ENCODE results near the gene SPATA24. TPM values are rescaled to one million over a fixed set of nuclear protein-coding genes. Genes with fewer than 3 reads are reported as not detected.

SPATA24 gene
- total RNA-seq, 1 donor from 2014 or later, result 4.5 TPM

DNA sequence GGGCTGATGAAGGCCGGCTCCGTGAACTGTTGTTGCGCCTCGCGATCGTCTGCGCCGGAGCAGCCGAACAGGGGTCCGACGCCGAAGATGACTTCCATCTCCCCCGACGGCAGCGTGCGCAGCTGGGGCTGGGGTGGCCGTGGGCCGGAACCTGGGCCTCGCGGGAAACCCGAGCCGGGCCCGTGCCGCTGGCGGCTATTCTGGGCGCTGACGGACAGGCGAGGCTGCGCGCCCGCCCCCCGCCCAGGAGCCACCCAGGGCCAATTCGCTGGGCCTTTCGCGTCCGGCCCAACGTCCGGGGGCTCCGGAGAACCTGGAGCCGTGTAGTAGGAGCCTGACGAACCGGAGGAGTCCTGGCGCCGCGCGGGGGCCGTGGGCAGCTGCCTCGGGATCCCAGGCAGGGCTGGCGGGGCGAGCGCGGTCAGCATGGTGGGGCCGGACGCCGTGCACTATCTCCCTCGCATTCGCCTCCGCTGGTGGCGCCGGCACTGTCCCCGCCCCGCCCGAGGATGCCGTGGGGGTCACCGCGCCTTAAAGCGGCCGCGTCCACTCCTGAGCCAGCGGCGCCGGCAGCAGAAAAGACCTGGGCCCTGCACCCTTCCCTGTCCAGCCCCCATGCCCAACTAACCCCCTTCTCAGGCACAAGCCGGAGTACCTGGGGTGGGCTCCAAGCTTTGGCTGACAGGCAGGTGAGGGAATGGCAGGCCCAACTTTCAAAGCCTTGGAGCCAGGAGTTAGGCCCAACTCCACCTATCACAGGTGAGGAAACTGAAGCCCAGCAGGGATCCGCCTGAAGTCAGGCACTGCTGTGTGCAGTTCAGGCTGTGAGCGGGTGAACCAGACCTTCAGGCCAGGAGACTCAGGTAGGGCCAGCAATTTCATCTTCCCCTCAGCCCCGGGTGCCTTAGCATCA is 9.0 kb downstream of the SPATA24 start, which contains the start of gene PROB1:
TSS of gene PROB1 (minus strand) at position 451 of the 913 bp plus-strand sequence. CDS start at position 428, 23 bp downstream.
- H3K9me3 ChIP-seq, result no peaks in the 10 kb centered on the region
- DNase-seq (no peak), ATAC-seq (peak; percentile 7)
- peak within 1 kb of the TSS; percentile 58 for H3K4me3 ChIP-seq
- H3K27me3 ChIP-seq, result peaks cover 19% of the 10 kb centered on the region
- intact Hi-C loops (cut with DNase I), result no loop called here
- peaks cover 18% of the 10 kb centered on the region for H3K4me1 ChIP-seq
- TF ChIP-seq, protein P1, sequence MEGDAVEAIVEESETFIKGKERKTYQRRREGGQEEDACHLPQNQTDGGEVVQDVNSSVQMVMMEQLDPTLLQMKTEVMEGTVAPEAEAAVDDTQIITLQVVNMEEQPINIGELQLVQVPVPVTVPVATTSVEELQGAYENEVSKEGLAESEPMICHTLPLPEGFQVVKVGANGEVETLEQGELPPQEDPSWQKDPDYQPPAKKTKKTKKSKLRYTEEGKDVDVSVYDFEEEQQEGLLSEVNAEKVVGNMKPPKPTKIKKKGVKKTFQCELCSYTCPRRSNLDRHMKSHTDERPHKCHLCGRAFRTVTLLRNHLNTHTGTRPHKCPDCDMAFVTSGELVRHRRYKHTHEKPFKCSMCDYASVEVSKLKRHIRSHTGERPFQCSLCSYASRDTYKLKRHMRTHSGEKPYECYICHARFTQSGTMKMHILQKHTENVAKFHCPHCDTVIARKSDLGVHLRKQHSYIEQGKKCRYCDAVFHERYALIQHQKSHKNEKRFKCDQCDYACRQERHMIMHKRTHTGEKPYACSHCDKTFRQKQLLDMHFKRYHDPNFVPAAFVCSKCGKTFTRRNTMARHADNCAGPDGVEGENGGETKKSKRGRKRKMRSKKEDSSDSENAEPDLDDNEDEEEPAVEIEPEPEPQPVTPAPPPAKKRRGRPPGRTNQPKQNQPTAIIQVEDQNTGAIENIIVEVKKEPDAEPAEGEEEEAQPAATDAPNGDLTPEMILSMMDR (IDR thresholded peaks at IDR 0.05), result no peak
- H3K27ac ChIP-seq, result no peak within 1 kb of the TSS
- no peaks in the 10 kb centered on the region for H3K36me3 ChIP-seq

DNA sequence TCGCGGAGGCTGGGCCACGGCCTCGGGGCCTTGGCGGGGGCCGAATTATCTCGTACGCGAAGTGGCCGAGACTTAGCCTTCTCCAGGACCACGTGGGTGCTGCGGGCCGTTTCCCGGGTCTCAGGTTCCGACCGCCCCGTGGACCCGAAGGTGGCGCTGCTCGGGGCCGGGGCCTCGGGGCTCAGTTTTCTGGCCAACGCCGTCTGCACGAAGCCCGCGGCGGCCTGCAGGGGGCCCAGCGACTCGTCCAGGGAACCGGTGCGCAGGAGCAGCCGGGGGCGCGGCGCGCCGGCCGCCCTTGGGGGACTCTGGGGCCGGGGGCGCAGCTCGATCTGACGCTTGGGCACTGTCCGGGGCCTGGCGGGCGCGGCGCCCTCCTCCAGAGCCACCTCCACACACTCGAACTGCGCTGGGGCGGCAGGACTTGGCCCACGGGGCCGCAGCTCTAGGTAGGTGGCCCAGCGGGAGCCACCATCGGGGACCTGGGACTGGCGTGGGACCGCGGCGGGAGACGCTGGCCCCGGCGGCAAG is 9.7 kb downstream of the SPATA24 start:
- peak; percentile 18 for ATAC-seq
- Histone ChIP-seq H3K4me1 (peaks cover 18% of the 10 kb centered on the region), H3K27me3 (peaks cover 19% of the 10 kb centered on the region), H3K4me3 (peak overlapping the region; percentile 58), H3K27ac (no peak overlapping the region), H3K36me3 (no peaks in the 10 kb centered on the region), H3K9me3 (no peaks in the 10 kb centered on the region)
- peak; percentile 70 for DNase-seq
- TF ChIP-seq, protein P1 (IDR thresholded peaks at IDR 0.05), result peak; percentile 48
- intact Hi-C loops (cut with DNase I), result no loop called here

DNA sequence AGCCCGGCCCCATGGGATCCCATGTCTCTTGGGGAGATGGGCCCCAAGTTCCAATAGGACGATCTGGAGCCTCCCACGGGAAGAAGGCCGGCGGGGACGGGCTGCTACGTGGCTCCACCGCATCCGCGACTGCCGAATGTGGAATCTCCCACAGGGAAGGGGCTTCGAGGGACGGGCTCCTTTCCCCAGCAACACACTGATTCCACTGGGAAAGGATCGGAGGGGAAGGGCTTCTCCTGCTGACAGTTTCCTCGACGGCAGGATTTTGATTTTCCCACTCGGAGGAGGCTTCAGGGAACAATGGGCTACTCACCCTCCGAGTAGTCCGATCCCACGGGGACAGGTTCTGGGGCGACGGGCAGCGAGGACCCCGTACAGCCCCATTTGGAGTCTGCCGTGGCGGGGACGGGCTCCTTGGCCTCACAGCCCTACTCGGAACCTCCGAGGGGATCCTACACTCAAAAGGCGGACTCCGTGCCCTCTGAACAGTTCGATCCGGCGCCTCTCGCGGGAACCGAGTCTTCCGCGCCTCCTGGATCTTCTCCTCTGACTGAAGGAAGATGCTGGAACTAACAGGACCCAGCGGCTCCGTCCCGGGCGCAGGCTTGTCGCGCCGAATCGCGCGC is 10.3 kb downstream of the SPATA24 start:
- peaks cover 20% of the 10 kb centered on the region for H3K4me1 ChIP-seq
- TF ChIP-seq, protein P1 (IDR thresholded peaks at IDR 0.05), result no peak
- H3K27ac ChIP-seq, result no peak overlapping the region
- H3K36me3 ChIP-seq, result no peaks in the 10 kb centered on the region
- peak overlapping the region; percentile 58 for H3K4me3 ChIP-seq
- no peaks in the 10 kb centered on the region for H3K9me3 ChIP-seq
- H3K27me3 ChIP-seq, result peaks cover 19% of the 10 kb centered on the region
- DNase-seq (no peak), ATAC-seq (no peak)
- intact Hi-C loops (cut with DNase I), result no loop called here

DNA sequence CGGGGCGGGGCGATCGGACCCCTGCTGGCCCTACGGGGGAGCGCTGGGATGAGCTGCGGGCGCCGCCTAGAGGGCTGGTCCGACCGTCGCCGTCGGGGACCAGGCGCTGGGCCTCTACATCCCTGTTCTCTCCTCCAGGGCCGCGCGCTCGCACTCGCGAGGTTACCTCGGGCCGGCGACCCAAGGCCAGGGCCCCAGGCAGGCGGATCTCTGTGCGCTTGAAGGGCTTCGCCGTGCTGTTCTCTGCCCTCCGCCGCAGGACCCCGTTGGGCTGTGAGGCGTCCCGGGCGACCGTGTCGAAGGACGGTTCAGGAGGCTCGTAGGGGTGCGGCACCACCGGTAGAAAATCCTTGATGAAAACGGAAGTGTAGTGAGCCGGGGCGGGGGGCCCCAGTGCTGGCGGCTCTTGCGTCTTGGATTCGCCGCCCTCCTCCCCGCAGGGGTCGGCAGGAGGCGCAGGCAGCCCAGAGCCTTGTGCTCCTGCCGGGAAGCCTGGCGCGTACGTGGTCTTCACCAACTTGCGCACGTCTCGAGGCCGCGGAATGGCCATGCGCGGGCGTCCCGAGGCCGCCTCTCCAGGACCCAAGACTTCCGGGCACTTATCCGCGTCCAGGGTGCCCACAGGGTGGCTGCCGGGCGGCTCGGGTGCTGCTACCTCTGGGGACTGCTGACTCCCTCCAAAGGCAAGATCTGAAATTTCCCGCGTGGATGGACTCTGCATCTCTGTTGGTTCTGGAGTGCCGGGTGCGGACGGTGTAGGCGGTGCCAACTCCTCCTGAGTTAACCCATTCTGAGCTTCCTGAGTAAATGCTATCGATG is 11.0 kb downstream of the SPATA24 start:
- Histone ChIP-seq H3K4me1 (peaks cover 28% of the 10 kb centered on the region), H3K27me3 (peaks cover 19% of the 10 kb centered on the region), H3K36me3 (no peaks in the 10 kb centered on the region), H3K4me3 (peak overlapping the region; percentile 58), H3K9me3 (no peaks in the 10 kb centered on the region), H3K27ac (no peak overlapping the region)
- DNase-seq (peak; percentile 84), ATAC-seq (peak; percentile 77)
- TF ChIP-seq, protein P1 (IDR thresholded peaks at IDR 0.05), result peak; percentile 53
- intact Hi-C loops (cut with DNase I), result no loop called here

DNA sequence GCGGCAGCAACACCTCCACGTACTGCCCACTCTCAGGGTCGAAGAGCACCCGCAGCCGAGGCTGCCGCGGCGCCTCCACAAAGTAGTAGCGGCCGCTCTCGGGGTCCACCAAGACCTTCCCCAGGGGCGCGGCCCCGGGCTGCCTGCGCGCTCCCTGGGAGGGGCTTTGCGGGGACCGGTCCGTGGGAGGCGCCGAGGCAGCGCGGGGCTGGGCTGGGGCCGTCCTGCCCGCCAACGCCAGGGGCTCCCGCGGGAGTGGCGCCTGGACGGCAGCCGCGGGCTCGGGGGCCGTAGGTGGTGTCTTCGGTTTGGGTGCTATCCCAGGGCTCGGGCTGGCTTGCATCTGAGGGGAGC is 11.6 kb downstream of the SPATA24 start:
- Histone ChIP-seq H3K36me3 (no peaks in the 10 kb centered on the region), H3K9me3 (no peaks in the 10 kb centered on the region), H3K4me3 (peak overlapping the region; percentile 58), H3K27ac (no peak overlapping the region), H3K4me1 (peaks cover 29% of the 10 kb centered on the region), H3K27me3 (peaks cover 19% of the 10 kb centered on the region)
- intact Hi-C loops (cut with DNase I), result no loop called here
- DNase-seq (no peak), ATAC-seq (peak; percentile 1)
- TF ChIP-seq, protein P1 (IDR thresholded peaks at IDR 0.05), result no peak

Measured in upper lobe of right lung (tissue), 1 donor.